HG03159 (cell line): Measurements from ENCODE around the gene RASGEF1B.

Source experiments
- ATAC-seq: cut with Tn5 transposase; IDR thresholded peaks from one replicate; pipeline ENCODE4 v1.9.1; 2021; ENCODE audit warnings: mild to moderate bottlenecking, moderate library complexity; ENCODE audit not compliant: unreplicated experiment

Gene RASGEF1B

GRCh38 chr4:81471588-81472280, at the start of gene RASGEF1B:
RASGEF1B (minus strand) TSS chr4:81471907; CDS start chr4:81459508, 12,399 bp downstream.
- ATAC-seq = peak; percentile 89

GRCh38 chr4:81519856-81520255, 48.1 kb upstream of the RASGEF1B start:
- no peak for ATAC-seq

GRCh38 chr4:81519427-81519773, 47.7 kb upstream of the RASGEF1B start:
- no peak for ATAC-seq

GRCh38 chr4:81518762-81519426, 47.2 kb upstream of the RASGEF1B start:
- no peak for ATAC-seq

- no peak for ATAC-seq
These were observed 44.5 kb upstream of the RASGEF1B start for GRCh38 chr4:81516241-81516640.

- ATAC-seq = no peak
These were observed 41.2 kb upstream of the RASGEF1B start for GRCh38 chr4:81512757-81513501.

- no peak for ATAC-seq
These were observed 40.5 kb upstream of the RASGEF1B start for GRCh38 chr4:81512001-81512756.

GRCh38 chr4:81510643-81511178, 39.0 kb upstream of the RASGEF1B start:
- no peak for ATAC-seq

- ATAC-seq = no peak
These were observed 38.1 kb upstream of the RASGEF1B start for GRCh38 chr4:81509822-81510221.

GRCh38 chr4:81509191-81509590, 37.5 kb upstream of the RASGEF1B start:
- no peak for ATAC-seq

GRCh38 chr4:81508411-81509185, 36.9 kb upstream of the RASGEF1B start:
- no peak for ATAC-seq

GRCh38 chr4:81507530-81507929, 35.8 kb upstream of the RASGEF1B start:
- no peak for ATAC-seq

- peak; percentile 53 for ATAC-seq
These were observed 35.0 kb upstream of the RASGEF1B start for GRCh38 chr4:81506731-81507130.

GRCh38 chr4:81505726-81506125, 34.0 kb upstream of the RASGEF1B start:
- ATAC-seq = no peak

- ATAC-seq = no peak
These were observed 33.4 kb upstream of the RASGEF1B start for GRCh38 chr4:81505004-81505598.

GRCh38 chr4:81504112-81505003, 32.7 kb upstream of the RASGEF1B start:
- ATAC-seq = no peak

- no peak for ATAC-seq
These were observed 31.9 kb upstream of the RASGEF1B start for GRCh38 chr4:81503586-81503985.

GRCh38 chr4:81502564-81502963, 30.9 kb upstream of the RASGEF1B start:
- no peak for ATAC-seq

- no peak for ATAC-seq
These were observed 28.1 kb upstream of the RASGEF1B start for GRCh38 chr4:81499840-81500239.
